Right kidney (tissue), 1 donor: ENCODE results near the gene RSRC1.
A peak's percentile ranks its signal among the peaks of the same experiment; 100 is the strongest.
"Not testable (repeated sequence)": the region's sequence is repeated elsewhere in the genome, so short reads cannot be mapped to it uniquely, and the experiment has no call there.

Experiments used
- DNase-seq: peaks from one replicate; pipeline ENCODE4 v3.0.0-alpha.2; 2016

RSRC1 gene

GRCh38 chr3:158098834-158099424, 11.0 kb upstream of the RSRC1 start:
- no peak for DNase-seq

GRCh38 chr3:158100681-158101080, 9.2 kb upstream of the RSRC1 start:
- no peak for DNase-seq

GRCh38 chr3:158101335-158102241, 8.3 kb upstream of the RSRC1 start:
- no peak for DNase-seq

- DNase-seq: peak; percentile 61
Measured at GRCh38 chr3:158102242-158103080, 7.4 kb upstream of the RSRC1 start.

GRCh38 chr3:158103081-158103886, 6.6 kb upstream of the RSRC1 start:
- DNase-seq: peak; percentile 75

- peak; percentile 70 for DNase-seq
Measured at GRCh38 chr3:158103887-158104327, 6.0 kb upstream of the RSRC1 start.

GRCh38 chr3:158104431-158104921, 5.4 kb upstream of the RSRC1 start:
- no peak for DNase-seq

- peak; percentile 61 for DNase-seq
Measured at GRCh38 chr3:158105119-158105709, 4.7 kb upstream of the RSRC1 start.

GRCh38 chr3:158105710-158106253, 4.1 kb upstream of the RSRC1 start:
- peak; percentile 67 for DNase-seq

GRCh38 chr3:158106766-158107471, 3.0 kb upstream of the RSRC1 start:
- DNase-seq: peak; percentile 79

- no peak for DNase-seq
Measured at GRCh38 chr3:158107605-158108444, 2.1 kb upstream of the RSRC1 start.

- no peak for DNase-seq
Measured at GRCh38 chr3:158108445-158108985, 1.4 kb upstream of the RSRC1 start.

GRCh38 chr3:158109295-158109803, 540 bp upstream of the RSRC1 start:
- no peak for DNase-seq

GRCh38 chr3:158110658-158111018, 749 bp downstream of the RSRC1 start:
- no peak for DNase-seq

GRCh38 chr3:158111861-158112260, 2.0 kb downstream of the RSRC1 start:
- no peak for DNase-seq

GRCh38 chr3:158113595-158113994, 3.7 kb downstream of the RSRC1 start:
- not testable (repeated sequence) for DNase-seq

- no peak for DNase-seq
Measured at GRCh38 chr3:158120330-158120729, 10.4 kb downstream of the RSRC1 start.

- DNase-seq: no peak
Measured at GRCh38 chr3:158121295-158121694, 11.4 kb downstream of the RSRC1 start.

- DNase-seq: not testable (repeated sequence)
Measured at GRCh38 chr3:158122721-158123120, 12.8 kb downstream of the RSRC1 start.
